Progenitor cell of endocrine pancreas (in vitro differentiated cells): ENCODE results near the gene SLC25A27. TPM values are rescaled to one million over a fixed set of nuclear protein-coding genes. Genes with fewer than 3 reads are reported as not detected.
A peak's percentile ranks its signal among the peaks of the same experiment; 100 is the strongest.

ENCODE experiments used
- DNase-seq: peaks from one replicate; pipeline ENCODE4 v3.0.0; 2021; ENCODE audit warnings: low spot score; ENCODE audit not compliant: unreplicated experiment
- H3K27ac Mint-ChIP-seq: 2 replicates; pipeline ENCODE4 v1.8.0; 2021; ENCODE audit warnings: mild to moderate bottlenecking, moderate library complexity, mixed read lengths
- H3K27me3 Mint-ChIP-seq: 2 replicates; pipeline ENCODE4 v1.8.0; 2021; ENCODE audit warnings: mixed read lengths
- H3K36me3 Mint-ChIP-seq: 2 replicates; pipeline ENCODE4 v1.8.0; 2022; ENCODE audit warnings: mixed read lengths; ENCODE audit not compliant: insufficient read depth
- H3K4me1 Mint-ChIP-seq: 2 replicates; pipeline ENCODE4 v1.8.0; 2021; ENCODE audit warnings: low read depth, mixed read lengths
- H3K4me3 Mint-ChIP-seq: 2 replicates; pipeline ENCODE4 v1.8.0; 2021; ENCODE audit warnings: low read depth, mild to moderate bottlenecking, moderate library complexity, mixed read lengths
- H3K9me3 Mint-ChIP-seq: 2 replicates; pipeline ENCODE4 v1.8.0; 2021; ENCODE audit warnings: low read depth, mixed read lengths
- long read RNA-seq: library from polyadenylated mRNA; unstranded; transcript quantifications from one replicate; pipeline ENCODE4 v2.0.0, GENCODE V29; 2020
- total RNA-seq: library from RNA; stranded (reverse); gene quantifications from 2 replicates; pipeline ENCODE4 v1.2.1, GENCODE V29; 2021
- TF ChIP-seq, protein P1 (sequence below): fragments of 200-600 bp; sonication (generic); IDR thresholded peaks from one replicate; pipeline ENCODE4 v1.5.0; 2021; ENCODE audit warnings: antibody characterized with exemption, mild to moderate bottlenecking; ENCODE audit not compliant: unreplicated experiment

The SLC25A27 gene, protein sequence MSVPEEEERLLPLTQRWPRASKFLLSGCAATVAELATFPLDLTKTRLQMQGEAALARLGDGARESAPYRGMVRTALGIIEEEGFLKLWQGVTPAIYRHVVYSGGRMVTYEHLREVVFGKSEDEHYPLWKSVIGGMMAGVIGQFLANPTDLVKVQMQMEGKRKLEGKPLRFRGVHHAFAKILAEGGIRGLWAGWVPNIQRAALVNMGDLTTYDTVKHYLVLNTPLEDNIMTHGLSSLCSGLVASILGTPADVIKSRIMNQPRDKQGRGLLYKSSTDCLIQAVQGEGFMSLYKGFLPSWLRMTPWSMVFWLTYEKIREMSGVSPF
- 31.9 TPM in 2 replicates for total RNA-seq
- long read RNA-seq, partial matches to known transcripts = 0 of 7 reads
- long read RNA-seq, other reads (novel, unspliced or antisense) = 7 of 7 reads

DNA sequence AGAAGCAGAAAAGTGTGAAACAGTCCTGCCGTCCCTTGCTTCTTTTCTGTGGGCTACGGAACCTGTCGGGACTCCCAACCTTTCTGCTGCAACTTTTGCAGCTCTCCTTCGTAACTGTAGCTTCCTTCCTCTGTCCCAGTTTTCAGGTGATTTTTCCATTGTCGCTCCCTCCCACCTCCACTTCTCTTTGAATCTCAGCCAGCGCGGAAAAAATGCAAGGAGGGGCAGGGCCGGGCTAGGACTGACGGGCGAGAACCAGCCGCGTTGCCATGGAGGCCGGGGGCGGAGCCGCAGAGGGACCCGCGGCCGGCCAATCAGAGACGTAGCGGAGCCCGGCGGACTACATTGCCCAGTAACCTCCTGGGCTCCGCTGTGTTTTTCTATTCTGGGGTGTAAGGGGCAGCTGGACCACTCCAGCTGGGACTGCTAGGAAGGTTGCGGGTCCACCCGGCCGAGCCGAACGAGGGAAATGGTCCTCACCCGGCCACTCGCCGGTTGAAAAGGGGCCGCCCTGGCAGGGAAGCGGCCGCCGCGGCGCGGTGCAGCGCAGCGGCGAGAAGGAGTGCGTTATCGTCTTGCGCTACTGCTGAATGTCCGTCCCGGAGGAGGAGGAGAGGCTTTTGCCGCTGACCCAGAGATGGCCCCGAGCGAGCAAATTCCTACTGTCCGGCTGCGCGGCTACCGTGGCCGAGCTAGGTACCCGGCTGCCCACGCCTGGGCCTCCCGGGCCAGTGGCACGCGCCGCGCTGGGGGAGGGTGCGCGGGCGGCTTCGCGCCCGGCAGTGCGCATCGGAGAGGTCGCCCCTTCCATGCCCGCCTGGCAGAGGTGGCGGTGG is at the start of gene SLC25A27, which contains the start of gene CYP39A1:
Gene SLC25A27, plus strand, starts transcription at position 373 of the 836 bp plus-strand sequence. Its CDS starts 218 bp downstream, at position 591.
Gene CYP39A1, minus strand, starts transcription at position 216 of the 836 bp plus-strand sequence. CDS start 236 bp downstream, outside the sequence.
- H3K9me3 Mint-ChIP-seq = no peaks in the 10 kb centered on the region
- peaks cover 15% of the 10 kb centered on the region for H3K4me1 Mint-ChIP-seq
- peak; percentile 87 for DNase-seq
- peak within 1 kb of the TSS; percentile 93 for H3K27ac Mint-ChIP-seq
- TF ChIP-seq, protein P1, sequence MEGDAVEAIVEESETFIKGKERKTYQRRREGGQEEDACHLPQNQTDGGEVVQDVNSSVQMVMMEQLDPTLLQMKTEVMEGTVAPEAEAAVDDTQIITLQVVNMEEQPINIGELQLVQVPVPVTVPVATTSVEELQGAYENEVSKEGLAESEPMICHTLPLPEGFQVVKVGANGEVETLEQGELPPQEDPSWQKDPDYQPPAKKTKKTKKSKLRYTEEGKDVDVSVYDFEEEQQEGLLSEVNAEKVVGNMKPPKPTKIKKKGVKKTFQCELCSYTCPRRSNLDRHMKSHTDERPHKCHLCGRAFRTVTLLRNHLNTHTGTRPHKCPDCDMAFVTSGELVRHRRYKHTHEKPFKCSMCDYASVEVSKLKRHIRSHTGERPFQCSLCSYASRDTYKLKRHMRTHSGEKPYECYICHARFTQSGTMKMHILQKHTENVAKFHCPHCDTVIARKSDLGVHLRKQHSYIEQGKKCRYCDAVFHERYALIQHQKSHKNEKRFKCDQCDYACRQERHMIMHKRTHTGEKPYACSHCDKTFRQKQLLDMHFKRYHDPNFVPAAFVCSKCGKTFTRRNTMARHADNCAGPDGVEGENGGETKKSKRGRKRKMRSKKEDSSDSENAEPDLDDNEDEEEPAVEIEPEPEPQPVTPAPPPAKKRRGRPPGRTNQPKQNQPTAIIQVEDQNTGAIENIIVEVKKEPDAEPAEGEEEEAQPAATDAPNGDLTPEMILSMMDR = no peak
- peaks cover 6% of the 10 kb centered on the region for H3K36me3 Mint-ChIP-seq
- H3K4me3 Mint-ChIP-seq = peak within 1 kb of the TSS; percentile 85
- peaks cover 16% of the 10 kb centered on the region for H3K27me3 Mint-ChIP-seq

DNA sequence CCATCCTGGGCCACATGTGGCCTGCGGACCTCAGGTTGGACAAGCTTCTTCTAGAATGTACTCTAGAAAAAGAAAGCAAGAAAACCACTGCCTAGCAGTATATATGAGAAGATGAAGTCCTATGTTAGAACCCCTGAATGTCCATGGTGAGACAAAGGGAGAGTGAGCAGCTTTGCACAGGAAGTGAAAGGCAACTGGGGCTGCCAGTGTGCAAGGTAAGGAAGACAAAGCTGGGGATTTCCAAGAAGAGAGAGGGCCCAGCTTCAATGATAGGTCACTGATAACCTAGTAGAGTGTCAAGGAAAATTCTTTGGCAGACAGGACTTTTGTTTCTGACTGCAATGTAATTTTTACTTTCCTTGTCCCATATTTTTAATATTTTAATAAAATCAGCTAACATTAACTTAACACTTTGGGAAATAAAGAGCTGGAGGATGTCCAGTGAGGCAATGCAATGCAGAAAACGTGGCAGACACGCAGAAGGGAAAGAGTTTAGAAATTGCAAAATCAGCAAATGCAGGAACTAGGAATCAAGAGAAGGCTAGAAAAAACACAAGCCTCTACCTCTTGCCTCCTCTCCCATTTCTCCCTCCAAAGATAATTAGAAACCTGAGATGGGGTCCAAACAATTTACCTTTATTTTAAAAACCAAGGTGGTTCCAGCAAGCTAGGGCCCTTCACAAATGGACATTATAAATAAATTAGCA is 47.5 kb upstream of the SLC25A27 start:
- H3K27me3 Mint-ChIP-seq = no peaks in the 10 kb centered on the region
- TF ChIP-seq, protein P1 = no peak
- H3K9me3 Mint-ChIP-seq = no peaks in the 10 kb centered on the region
- H3K4me1 Mint-ChIP-seq = no peaks in the 10 kb centered on the region
- H3K27ac Mint-ChIP-seq = no peak overlapping the region
- DNase-seq = no peak
- H3K4me3 Mint-ChIP-seq = no peak overlapping the region
- no peaks in the 10 kb centered on the region for H3K36me3 Mint-ChIP-seq

DNA sequence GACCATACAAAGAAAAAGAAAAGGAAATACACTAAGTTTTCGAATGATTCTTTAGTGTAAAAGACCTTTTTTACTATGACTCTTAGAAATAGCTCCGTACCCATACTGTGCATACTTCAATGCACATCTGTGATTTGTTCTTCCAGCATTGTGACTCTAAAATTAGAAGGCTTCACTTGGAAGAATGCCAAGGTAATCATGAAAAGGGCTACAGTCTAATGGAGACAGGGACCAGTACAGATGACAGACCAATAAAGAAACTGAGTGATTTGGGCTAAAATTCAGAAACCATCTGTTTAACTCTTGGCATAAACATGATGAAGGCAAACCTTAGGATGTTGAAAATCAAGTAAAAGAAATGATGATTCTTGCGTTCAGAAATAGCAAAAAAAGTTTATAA is 46.4 kb upstream of the SLC25A27 start:
- no peak overlapping the region for H3K4me3 Mint-ChIP-seq
- no peak overlapping the region for H3K27ac Mint-ChIP-seq
- no peak for DNase-seq
- H3K9me3 Mint-ChIP-seq = no peaks in the 10 kb centered on the region
- no peaks in the 10 kb centered on the region for H3K36me3 Mint-ChIP-seq
- H3K27me3 Mint-ChIP-seq = no peaks in the 10 kb centered on the region
- H3K4me1 Mint-ChIP-seq = no peaks in the 10 kb centered on the region
- TF ChIP-seq, protein P1 = no peak

DNA sequence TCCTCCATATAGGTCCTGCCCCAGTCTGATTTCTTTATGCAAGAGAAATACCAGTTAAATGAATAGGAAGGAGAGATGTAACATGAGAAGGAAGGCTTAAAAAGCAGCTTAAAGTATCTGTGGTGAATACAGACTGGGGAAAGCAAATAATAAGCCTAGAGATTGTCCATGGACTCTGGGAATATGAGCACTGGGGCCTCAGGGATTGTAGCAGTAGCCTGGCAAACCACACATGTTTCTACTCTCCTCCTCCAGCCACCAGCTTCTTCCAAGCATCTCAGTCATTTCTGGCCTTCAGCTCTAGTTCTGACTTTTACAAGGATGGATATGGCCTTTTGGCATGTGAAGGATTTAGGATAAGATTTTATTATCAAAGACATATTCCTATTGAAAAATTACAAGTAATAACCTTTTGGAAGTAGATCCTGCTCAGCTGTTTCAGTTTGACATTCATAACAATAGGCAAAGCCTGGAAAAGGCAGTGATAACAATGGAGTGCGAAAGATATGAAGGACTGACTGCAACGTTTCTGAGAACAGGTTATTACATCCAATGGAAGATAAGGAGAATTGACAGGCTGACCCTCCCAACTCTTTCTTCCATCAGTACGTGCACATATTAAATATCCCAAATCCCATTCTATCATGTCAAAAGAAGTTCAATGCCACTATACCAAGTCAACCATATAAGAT is 41.8 kb upstream of the SLC25A27 start:
- Mint-ChIP-seq H3K27ac (no peak overlapping the region), H3K4me3 (no peak overlapping the region), H3K4me1 (no peaks in the 10 kb centered on the region), H3K27me3 (no peaks in the 10 kb centered on the region), H3K9me3 (no peaks in the 10 kb centered on the region), H3K36me3 (no peaks in the 10 kb centered on the region)
- no peak for DNase-seq
- TF ChIP-seq, protein P1 = no peak
